C4-2B (cell line): Measurements from ENCODE around the gene TALDO1.

Experiments used
- ZFX ChIP-seq: fragments of 450-650 bp; IDR thresholded peaks from 2 replicates; pipeline ENCODE4 v1.6.1; 2017
- TF ChIP-seq, protein P1 (sequence below): fragments of 450-650 bp; conservative IDR thresholded peaks from 2 replicates; pipeline ENCODE4 v1.5.1; 2017; ENCODE audit warnings: mild to moderate bottlenecking

DNA sequence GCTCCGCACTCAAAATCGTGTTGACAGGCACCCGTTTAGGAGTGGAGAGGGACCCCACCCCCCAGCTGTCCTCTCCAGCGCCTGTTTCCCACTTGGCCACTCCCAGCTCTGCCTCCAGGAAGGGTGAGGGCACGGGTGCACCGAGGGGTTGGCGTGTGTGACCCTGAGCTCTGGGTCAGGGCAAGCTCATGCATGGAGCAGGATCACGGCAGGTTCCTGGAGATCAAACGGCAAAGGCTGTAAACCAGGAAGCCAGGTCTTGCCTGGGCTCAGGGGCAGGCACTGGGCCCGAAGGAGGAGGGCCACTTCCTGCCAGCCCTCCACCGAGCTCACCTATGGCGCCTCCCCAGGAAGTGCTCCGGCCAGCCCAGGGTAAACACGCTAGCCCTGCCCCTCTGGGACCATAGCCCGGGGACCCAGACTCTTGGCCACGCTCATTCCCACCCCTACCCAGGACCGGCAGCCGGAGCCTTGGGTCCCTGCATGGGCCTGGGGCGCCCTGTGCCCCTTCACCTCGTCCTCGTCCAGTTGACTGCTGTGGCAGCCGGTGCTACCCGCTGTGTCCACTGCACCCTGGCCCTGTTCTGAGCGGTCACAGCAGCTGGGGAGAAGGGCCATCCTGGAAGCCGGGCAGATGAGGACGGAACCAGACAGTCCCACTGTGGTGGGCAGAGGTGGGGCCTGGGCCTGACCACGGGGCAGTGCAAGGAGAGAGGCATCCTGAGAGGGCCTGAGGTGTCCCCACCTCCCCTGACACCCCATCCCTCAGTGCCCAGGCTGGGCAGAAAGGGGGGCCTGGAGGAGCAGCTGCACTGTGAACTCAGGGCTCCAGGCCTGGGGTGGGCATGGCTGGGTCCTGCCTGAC is 42.3 kb upstream of the TALDO1 start:
- TF ChIP-seq, protein P1, sequence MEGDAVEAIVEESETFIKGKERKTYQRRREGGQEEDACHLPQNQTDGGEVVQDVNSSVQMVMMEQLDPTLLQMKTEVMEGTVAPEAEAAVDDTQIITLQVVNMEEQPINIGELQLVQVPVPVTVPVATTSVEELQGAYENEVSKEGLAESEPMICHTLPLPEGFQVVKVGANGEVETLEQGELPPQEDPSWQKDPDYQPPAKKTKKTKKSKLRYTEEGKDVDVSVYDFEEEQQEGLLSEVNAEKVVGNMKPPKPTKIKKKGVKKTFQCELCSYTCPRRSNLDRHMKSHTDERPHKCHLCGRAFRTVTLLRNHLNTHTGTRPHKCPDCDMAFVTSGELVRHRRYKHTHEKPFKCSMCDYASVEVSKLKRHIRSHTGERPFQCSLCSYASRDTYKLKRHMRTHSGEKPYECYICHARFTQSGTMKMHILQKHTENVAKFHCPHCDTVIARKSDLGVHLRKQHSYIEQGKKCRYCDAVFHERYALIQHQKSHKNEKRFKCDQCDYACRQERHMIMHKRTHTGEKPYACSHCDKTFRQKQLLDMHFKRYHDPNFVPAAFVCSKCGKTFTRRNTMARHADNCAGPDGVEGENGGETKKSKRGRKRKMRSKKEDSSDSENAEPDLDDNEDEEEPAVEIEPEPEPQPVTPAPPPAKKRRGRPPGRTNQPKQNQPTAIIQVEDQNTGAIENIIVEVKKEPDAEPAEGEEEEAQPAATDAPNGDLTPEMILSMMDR: no peak
- no peak for TF ChIP-seq ZFX
